ENCODE measurements around the gene PNPLA7.

- TF ChIP-seq POLR2A (IDR thresholded peaks at IDR 0.05) (no peak), CTCF (IDR thresholded peaks at IDR 0.05) (no peak)
These were observed 79.4 kb downstream of the PNPLA7 start for GRCh38 chr9:137470785-137471184.
